GM12872 (cell line): ENCODE results near the gene KRTAP3-1.

Source experiments
- CTCF ChIP-seq: IDR thresholded peaks from 3 replicates; pipeline ENCODE4 v1.5.1; 2011; ENCODE audit warnings: low read depth, mild to moderate bottlenecking, low read length, moderate library complexity; ENCODE audit not compliant: insufficient read depth

Gene KRTAP3-1

DNA sequence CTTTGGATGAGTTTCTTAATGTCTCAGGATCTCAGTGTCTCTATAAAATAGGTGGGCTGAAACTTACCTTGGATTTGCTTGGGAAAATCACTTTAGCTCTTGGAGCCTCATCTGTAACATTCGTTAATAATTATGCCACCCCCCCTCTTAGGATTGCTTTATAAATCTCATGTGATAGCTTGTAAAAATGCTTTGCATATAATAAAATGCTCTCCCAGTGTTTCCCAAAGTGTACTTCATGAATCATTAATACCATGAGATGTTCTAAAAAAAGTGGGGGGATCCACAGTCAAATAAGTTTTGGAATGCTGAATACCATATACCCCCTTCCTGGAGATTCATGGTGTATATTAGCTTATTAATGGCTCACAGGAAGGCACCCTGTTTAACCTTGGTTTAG, 47.3 kb downstream of the KRTAP3-1 start:
- no peak for TF ChIP-seq CTCF

DNA sequence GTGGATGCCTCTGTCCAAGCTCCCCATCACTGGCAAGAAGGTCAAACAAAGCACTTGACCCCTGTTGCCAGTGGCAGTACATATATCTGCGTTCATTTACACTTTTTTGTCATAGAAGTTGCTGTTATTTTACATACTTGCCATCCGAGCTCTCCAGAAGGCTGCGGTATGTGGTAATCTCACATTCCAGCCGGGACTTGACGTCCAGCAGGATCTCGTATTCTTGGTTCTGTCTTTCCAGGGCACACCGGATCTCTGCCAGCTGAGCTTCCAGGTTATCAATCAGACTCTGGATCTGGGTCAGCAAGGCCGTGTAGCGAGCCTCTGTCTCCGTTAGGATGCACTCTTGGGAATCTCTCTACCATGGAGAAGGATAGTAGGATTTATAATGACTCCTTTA, 48.8 kb downstream of the KRTAP3-1 start:
- no peak for TF ChIP-seq CTCF
